CD1c-positive myeloid dendritic cell (primary cell): ENCODE results near the gene ETF1.

Experiments used
- DNase-seq: peaks from one replicate; pipeline ENCODE4 v3.0.0-alpha.2; 2016; ENCODE audit errors: extremely low spot score

Gene ETF1

GRCh38 chr5:138463419-138464007, 79.5 kb downstream of the ETF1 start:
- no peak for DNase-seq

GRCh38 chr5:138461343-138462125, 81.5 kb downstream of the ETF1 start:
- peak; percentile 73 for DNase-seq

GRCh38 chr5:138460032-138460693, 82.9 kb downstream of the ETF1 start:
- DNase-seq: no peak

GRCh38 chr5:138459311-138459933, 83.6 kb downstream of the ETF1 start:
- peak; percentile 70 for DNase-seq

- DNase-seq: no peak
Observed at GRCh38 chr5:138458856-138459255, 84.2 kb downstream of the ETF1 start.

- DNase-seq: no peak
Observed at GRCh38 chr5:138458384-138458783, 84.7 kb downstream of the ETF1 start.

- DNase-seq: no peak
Observed at GRCh38 chr5:138457531-138458275, 85.3 kb downstream of the ETF1 start.
